Right kidney (tissue), 1 donor: ENCODE results near the gene TAPT1.
"Not testable (repeated sequence)": the region's sequence is repeated elsewhere in the genome, so short reads cannot be mapped to it uniquely, and the experiment has no call there.

ENCODE experiments used
- DNase-seq: peaks from one replicate; pipeline ENCODE4 v3.0.0-alpha.2; 2016

The TAPT1 gene

GRCh38 chr4:16217300-16218051 is 8.8 kb downstream of the TAPT1 start:
- DNase-seq = no peak

DNA sequence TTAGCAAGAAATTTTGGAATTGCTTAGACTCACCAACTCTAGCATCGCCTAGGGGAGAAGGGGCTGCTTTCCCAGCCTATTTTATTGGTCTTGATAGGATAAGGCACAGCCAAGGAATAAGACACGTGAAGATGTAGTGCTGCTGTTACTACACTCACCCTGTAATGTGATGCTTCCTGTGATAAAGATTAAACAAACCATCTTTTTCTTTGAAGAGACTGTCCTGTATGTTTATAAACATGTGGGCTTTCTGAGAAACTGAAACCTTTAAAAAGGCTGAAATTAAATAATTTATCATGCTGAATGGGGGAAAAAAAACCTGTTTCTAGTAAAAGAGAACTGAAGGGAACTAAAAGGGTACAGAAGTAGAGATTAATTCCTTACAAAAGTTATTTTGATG is 13.2 kb downstream of the TAPT1 start:
- no peak for DNase-seq

DNA sequence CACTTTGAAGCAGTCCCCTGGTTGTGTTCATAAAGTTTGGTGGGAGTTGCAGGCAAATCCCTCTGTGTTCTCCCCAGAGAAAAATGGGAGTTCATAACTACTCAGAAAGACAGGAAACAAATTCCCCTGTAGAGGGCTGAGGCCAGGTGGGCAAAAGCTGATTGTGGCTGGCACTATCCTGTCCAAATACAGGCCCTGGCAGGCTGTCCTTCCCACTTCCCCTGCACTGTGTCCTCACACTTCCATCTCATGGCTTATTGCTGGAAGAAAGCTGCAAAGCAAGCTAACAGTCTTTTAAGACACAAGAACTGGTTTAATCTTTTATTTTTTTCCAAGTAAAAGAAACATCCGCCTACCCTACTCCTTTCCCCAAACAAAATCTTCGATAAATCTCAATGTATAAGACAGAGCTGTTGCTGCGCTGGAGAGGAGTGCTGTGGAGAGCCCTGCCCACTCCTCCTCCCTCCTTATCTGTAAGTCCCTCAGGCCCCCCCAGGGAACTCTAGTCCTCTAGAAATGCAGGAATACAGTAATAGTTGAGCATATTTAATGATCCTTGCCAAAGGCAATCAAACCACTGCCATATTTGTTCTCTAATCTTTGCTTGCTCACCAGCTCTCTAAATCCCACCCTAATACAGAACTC is 14.0 kb downstream of the TAPT1 start:
- no peak for DNase-seq

DNA sequence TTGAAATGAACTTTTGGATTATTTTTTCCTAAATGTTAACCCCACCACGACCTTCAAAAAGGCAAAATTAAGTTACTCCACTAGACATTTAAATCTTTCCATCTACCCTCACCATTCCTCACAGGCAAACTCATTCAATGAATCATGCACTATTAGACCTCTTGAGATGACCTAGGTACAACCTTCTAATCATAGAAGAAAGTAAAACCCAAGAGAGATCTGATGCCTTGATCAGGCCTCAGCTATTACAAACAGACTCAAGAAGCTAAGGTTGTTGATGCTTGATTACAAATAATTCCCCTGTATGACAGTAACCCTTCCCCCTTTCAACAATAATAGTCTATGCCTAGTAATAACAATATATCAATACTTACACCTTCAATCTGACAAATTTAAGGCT is 18.9 kb downstream of the TAPT1 start:
- no peak for DNase-seq

DNA sequence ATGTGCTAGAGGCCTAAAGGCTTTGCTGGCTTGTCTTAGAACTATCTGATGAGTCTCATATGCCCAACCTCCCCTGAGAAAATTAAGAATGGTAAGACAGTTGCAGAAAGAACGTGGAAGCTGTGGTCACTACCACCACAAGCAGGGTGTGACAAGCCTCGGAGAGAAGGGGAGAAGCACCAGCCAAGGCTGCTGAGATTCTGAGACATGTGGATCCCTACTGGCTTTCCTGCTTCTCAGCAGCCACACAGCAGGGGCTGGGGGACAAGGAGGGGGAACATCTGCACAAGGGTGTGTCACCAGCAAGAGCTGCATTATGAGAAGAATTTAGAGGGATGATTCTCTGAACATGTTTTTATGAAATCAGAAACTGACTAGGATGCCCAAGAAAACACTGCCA is 19.4 kb downstream of the TAPT1 start:
- no peak for DNase-seq

DNA sequence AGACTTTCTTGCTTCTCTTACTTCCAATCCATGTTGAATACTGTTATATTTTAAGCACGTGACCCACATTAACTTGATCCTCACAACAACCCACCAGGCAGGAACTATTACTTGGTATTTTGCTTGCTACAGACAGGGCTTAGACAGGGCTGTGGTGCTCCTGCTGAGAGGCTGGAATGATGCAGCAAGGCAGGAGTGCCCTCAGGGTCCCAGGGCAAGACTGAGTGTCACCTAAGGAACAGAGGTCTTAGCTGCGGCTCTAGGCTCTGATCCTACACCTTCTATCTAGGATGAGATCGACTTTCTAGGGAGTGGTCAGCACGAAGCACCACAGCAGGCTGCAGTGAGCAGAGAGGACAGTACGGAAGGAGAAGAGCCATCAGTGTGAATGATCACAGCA is 20.0 kb downstream of the TAPT1 start:
- DNase-seq = no peak

DNA sequence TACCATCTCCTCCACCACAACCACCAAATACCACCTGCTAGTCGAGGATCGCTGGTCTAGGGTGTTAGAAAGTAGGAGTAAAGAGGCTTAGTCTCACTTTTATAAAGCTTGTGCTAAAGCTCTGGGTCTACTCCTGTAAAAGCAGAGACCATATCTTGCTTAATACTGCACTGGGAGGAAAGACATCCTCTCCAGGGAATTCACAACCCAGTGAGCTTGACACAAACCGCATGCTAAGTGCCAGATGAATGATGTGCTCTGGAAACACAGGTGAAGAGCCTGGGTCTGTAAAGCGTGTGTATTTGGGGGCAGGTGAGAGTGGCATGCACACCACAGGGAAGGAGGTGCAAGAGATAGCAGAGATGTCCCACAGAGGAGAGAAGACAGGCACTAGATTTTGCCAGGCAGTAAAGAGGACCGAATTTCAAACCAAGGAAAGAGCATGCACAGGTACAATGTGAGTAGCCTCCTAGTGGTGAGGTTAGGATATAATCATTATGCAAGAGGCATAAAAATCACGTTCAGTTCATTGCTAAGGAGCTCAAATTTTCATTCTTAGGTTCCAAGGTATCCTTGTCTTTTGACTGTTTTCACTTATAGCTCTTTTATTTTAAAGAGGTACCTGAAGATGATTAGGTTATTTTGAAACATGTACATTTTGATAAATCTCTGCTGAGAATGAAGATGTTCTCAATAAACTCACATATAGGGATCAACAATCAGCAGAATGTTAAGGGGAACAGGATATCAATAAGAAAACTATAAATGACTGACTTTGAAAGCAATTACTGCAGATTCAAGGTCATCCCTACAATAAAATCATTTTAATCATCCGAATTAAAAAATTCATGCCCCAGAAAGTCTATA is 20.7 kb downstream of the TAPT1 start:
- no peak for DNase-seq

GRCh38 chr4:16204505-16204904 is 21.8 kb downstream of the TAPT1 start:
- DNase-seq = no peak

- no peak for DNase-seq
These were observed 23.2 kb downstream of the TAPT1 start for GRCh38 chr4:16203083-16203482.

GRCh38 chr4:16202598-16202997 is 23.7 kb downstream of the TAPT1 start:
- no peak for DNase-seq

DNA sequence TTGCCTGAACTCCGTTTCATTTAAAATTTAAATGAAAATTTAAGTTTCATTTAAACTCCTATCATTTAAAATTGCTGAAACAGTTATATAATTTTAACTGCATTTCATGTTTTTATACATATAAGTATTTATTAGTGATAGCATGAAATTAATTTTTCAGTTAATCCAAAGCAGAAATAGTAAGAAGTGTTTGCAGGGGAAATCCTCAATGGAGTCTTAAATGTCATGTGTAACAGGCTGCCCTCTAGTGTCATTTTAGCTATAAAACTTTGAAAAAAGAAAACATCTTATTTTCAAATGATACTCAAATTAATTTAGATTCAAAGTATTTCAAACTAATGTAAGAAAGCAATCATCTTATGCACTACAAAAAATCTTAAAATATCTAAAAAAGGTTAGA is 27.2 kb downstream of the TAPT1 start:
- DNase-seq = no peak

DNA sequence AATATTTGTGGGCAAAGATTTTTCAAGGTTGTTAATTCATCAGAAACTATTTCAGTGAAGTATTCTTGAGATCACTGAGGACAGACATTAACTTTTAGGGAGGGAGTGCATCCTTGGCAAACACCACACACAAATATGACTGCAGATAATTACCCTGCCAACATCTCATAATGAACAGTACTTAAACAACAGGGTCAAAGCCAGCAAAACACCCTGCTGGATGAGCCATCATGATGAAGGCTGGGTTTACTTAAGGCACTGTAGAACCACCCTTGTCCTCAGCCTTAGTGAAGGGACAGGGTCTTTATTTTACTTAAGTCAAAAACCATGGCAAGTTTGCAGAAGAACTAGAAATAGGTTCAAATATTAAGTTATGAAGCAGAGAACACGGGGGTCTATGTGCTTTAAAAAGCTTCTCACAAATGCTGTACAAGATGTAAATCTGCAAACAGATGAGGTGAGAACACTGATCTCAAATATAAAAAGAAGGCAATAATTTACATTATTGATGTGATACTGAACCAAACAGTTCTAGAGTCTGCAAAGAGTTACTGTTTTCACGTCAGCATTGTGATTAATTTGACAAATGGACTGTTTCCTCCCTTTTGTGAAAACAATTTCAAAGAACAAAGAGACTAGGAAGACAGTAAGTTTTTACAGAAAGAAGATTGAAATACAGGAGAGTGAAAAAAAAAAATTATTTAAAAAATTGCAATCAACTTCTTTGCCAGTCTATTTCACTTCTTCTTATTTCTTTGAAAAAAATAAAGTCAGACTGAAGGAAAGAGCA is 28.2 kb downstream of the TAPT1 start:
- DNase-seq = no peak

- peak; percentile 38 for DNase-seq
These were observed 29.5 kb downstream of the TAPT1 start for GRCh38 chr4:16196482-16197393.

GRCh38 chr4:16195209-16195608 is 31.1 kb downstream of the TAPT1 start:
- DNase-seq = no peak

- DNase-seq = not testable (repeated sequence)
These were observed 31.5 kb downstream of the TAPT1 start for GRCh38 chr4:16194798-16195197.

GRCh38 chr4:16194214-16194613 is 32.1 kb downstream of the TAPT1 start:
- no peak for DNase-seq

GRCh38 chr4:16192631-16193518 is 33.4 kb downstream of the TAPT1 start:
- DNase-seq = no peak

GRCh38 chr4:16192057-16192456 is 34.2 kb downstream of the TAPT1 start:
- no peak for DNase-seq

DNA sequence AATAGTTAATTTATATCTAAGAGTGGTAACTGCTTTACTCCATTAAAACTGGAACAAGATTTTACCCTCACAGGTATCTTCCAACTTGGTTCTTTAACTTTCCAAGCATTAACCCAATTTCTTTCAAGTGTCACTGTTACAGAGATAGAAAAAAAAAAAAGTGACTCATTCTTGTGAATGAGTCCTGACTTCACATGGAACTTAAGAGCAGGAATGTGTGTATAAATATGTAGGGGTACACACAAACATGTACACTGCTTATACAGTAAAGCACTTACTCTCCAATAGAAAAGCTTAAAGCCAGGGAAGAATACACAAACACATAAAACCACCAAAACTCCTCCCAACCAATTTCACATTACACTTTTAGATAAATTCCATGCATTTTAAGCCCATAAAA is 38.8 kb downstream of the TAPT1 start:
- no peak for DNase-seq

DNA sequence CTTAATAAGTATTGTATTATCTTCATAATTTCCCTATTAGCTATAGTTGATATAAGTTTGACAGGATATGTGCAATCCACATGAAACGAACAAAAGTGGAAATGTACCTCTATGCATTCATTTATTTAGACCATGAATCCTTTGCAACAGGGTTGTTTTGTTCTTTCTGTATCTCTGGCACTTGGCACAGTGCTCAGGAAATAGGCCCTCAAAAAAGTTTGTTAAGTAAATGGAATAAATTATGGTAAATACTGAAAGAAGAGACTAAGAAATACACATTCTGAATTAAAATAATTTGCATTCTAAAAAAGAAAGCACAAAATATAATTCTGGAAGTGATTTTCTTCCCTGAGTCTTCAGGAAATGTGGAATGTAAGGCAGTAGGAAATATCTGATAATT is 39.3 kb downstream of the TAPT1 start:
- DNase-seq = no peak
